HG03354 (cell line): ENCODE results near the gene C10orf67.
"Not testable (repeated sequence)": the region's sequence is repeated elsewhere in the genome, so short reads cannot be mapped to it uniquely, and the experiment has no call there.

Experiments
- ATAC-seq: cut with Tn5 transposase; IDR thresholded peaks from one replicate; pipeline ENCODE4 v1.9.1; 2021; ENCODE audit warnings: mild to moderate bottlenecking; ENCODE audit not compliant: unreplicated experiment, poor library complexity, severe bottlenecking

C10orf67 gene

GRCh38 chr10:23330948-23331347 is 13.6 kb downstream of the C10orf67 start:
- no peak for ATAC-seq

DNA sequence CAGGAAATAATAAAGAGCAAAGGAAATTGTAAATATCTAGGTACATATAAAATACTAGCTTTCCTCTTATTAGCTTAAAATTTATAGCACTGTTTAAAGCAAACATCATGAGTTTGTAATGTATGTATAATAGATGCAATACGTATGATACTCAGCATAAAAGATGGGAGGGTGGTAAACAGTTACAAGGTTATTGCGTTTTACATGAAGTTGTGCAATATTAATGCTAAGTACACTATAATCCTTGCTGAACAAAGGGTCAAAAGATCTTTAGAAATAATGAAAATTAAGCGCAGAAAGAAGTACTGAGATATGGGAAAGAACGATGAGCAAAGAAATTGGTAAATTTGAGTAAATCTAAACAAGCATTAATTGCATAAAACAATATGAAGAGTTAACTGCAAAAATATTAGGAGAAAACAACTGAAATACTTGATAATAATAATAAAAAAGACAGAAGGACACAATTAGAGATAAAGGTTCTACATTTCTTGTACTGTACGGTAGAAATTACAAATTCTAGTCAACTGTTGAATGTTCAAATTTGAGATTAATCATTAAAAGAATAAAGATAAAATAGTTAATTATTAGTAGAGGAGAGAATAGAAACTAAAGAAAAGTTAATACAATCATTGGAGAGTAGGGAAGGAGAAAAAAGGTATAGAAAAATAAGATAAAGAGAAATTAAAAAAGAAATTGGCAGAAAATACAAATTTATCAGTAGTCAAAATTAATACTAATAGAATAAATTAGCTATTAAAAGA is 17.9 kb downstream of the C10orf67 start:
- no peak for ATAC-seq

DNA sequence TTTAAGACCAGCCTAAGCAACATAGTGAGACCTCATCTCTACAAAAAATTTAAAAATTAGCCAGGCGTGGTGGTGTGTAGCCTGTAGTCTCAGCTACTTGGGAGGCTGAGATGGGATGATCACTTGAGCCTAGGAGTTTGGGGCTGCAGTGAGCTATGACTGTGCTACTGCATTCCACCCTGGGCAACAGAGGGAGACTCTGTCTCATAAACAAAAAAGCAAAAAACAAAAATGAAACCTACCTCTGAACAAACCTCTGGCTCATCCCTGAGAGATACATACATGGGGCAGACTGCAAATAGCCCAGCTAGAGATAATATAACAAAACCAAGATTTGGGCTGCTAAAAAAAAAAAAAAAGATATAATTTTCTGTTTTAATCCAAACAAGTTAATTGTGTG is 19.5 kb downstream of the C10orf67 start:
- peak; percentile 97 for ATAC-seq

DNA sequence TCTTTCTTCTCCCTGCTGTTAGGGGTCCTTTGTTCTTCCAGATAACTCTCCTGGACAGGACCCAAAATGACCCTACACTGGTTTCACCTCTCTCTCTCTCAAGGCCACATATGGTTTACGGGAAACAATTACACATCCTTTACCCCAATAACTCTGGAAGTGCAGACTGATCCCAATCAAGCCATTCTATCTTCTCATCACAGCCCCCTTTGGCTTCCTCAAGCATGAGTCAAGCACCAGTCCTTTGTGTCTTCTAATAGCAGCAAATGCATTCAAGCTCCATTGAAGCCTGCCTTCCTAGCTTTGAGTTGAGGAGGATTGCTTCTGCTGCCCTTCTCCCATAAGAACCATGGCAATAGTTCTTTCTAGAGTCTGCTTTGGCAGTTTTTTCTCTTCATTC is 20.2 kb downstream of the C10orf67 start:
- no peak for ATAC-seq

DNA sequence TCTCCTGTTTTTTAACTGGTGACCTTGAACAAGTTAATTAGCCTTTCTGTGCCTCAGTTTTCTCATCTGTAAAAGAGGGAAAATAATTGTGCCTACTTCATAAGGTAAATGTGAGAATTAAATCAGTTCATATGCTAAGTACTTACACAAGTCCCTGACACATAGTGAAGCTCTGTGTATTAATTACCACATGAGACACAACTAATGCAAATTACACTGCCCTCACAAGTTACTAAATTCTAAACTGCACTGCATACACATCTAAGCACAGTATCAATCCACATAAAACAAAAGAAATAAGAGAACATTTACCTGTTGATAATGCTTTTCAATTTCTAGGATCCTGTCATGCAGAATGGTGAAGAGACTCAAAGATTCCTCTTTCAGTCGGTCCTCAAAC is 22.5 kb downstream of the C10orf67 start:
- ATAC-seq: no peak

GRCh38 chr10:23319835-23320234 is 24.8 kb downstream of the C10orf67 start:
- ATAC-seq: no peak

DNA sequence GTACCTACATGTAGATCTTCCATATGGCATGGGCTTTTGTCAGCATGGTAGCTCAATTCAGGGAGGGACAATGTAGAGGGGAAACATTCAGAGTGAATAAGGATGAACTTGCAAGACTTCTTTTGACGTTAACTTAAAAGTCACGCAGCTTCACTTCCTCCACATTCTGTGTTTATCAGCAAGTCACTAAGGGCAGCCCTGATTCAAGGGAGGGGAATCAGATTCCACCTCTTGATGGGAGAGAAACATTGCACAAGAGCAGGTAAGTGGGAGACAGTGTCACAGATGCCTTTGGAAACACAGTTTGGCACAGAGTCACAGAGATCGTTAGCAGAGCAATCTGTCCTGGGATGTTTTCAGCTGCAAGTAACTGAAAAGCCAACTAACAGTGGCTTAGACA is 26.2 kb downstream of the C10orf67 start:
- no peak for ATAC-seq

GRCh38 chr10:23317416-23317815 is 27.2 kb downstream of the C10orf67 start:
- no peak for ATAC-seq

DNA sequence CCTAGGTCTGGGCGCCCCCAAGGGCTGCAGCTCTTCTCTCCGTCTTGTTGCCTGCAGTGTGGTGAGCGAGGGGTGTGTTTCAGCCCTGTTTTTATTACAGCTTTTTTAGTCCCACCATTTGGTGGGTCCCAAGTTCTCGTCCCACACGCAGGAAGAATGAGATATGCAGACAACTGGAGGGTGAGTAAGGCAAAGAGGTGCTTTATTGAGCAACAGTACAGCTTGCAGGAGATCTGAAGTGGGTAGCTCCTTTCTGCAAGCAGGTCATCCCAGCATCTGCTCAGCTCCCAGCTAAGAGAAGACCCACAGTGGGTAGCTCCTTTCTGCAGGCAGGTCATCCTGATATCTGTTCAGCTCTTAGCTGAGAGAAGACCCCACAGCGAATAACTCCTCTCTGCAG is 28.2 kb downstream of the C10orf67 start:
- ATAC-seq: no peak

DNA sequence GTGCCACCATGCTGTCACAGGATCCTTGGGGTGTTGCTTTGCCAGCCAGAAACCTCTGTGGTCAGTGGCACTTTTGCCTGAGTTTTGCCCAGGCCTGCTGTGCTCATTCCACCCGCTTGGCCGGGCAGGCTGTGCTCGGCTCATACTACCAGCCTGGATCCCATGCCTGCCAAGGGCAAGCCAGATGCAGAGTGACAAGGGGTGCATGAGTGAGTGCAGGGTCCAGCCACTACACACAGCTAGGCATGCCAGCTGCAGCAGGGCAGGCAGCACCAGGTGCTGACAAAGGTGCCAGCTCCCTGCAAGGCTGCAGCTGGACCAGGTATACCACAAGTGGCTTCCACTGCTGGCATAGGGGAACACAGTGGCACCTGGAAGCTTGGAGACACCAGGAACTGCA is 28.6 kb downstream of the C10orf67 start:
- ATAC-seq: no peak

- ATAC-seq: peak; percentile 56
Measured at GRCh38 chr10:23314835-23315239, 29.8 kb downstream of the C10orf67 start.

GRCh38 chr10:23311034-23311433 is 33.6 kb downstream of the C10orf67 start:
- no peak for ATAC-seq

DNA sequence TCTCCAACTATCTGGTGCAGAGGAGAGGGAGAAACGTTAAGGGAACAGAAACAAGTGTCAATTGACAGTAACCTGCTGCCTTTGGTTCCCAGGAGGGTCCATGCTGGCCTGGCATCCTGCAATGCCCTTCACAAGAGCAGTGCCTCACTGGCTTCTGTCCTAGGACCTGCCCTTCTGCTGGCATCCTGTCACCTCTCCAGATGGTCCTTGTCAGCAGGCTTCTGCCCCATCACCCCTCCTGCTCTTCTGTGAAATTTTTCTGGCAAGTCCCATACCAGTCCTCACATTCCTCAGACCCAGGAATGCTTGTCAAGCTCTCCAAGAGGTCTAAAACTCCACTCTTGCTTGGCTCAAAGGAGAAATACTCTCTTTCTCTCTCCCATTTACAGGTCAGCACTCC is 34.2 kb downstream of the C10orf67 start:
- no peak for ATAC-seq

DNA sequence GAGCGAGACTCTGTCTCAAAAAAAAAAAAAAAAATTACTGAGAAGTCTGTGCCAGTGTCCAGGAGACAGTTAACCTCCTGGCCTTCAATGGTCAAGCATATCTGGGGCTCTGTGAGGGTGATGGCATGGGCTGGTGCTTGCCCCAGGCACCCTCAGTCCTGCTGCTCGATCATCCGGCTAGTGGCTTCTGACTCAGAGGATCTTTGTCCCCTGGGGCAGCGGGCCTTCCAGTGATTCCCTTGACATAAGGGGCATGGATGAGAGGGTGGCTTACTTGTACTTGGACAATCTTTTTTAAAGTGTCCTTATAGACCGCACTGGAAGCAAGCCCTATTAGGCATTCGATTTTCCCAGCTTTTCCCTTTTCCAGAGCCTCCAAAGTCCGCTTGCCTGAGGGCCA is 44.6 kb downstream of the C10orf67 start:
- not testable (repeated sequence) for ATAC-seq

DNA sequence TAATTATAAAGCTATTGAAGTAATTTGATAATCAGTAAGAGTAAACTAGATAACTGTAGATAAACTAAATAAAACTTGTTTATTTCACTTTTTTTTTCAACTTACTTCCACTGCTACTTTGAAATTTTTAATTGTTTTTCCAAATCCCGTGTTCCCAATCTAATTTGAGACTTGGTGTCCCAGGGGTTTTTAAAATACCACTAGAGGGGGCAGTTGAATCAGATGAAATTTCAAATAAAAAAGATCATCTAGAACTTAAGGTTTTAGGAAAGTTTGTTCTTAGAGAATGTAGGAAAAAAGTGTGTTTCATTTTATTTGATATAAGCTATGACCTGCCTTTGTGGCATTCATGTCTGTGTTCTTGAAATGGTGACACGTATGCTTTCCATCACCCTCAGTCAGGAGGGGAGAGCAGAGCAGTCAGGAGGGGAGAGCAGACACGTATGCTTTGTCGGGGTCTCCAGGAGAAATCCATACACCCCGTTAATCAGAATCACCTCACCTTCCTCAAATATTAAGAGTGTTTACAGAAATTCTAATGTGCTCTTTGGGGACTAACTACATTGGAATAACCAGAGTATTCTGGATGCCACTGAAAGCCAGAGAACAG is 49.9 kb downstream of the C10orf67 start:
- no peak for ATAC-seq

GRCh38 chr10:23293973-23294590 is 50.5 kb downstream of the C10orf67 start:
- ATAC-seq: no peak

DNA sequence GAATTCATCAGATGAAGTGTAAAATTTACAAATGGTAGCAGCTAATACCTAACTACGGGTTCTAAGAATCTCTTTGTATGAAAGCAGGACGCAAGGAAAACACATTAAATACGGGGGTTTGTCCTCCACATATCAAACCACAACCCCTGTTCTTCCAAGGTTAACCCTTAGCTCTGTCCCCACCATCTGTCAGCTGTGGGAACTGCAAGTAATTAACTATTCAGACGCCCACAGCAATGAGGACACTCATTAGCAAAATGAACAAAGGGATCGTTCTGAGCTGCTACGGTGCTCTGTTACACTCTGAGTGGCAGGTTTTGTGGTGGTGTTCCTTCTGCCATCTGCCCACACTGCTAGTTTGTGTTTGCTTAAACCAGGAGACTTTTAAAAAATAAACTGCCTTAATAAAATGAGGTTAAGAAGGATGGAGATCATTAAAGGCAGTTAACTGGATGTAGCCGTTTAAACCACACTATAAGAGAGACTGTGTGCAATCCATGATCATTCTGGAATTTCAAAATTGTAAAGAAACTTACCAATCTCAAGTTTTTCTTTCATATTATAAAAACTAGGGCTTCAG is 51.4 kb downstream of the C10orf67 start:
- ATAC-seq: peak; percentile 97

DNA sequence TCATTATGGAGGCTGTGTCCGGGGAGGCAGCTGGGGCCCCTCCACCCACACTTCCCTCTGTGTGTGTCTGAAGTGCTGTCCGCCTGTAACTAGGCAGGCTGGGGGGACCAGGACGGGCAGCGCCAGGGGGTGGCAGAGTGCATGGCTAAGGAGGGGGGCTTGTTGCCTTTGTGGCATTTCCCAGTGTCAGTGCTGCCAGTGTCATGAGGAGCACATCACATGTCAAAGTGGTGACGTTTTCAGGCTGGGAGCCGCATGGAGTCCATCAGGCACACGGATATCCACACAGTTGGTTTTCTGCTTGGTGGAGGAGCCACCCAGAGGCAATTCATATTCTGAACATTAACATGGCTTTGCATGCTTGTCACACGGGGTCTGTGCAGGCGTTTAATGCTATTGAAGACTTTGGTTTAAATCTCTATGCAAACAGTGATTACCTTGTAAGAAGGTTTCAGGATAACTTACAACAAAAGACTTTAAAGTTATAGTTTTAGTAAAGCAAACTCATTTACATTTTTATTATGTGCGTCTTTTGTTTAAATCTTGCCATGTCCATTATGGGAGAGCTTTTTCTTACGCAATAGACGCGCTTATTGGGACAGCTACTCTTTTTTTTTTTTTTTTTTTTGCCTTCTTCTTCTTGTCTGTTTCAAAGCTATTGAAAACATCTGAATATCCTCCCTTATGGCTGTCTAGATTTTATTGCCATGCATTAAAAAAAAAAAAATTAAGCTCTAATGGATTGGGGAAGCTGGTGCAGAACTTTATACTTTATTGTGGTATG is 52.9 kb downstream of the C10orf67 start:
- ATAC-seq: no peak

DNA sequence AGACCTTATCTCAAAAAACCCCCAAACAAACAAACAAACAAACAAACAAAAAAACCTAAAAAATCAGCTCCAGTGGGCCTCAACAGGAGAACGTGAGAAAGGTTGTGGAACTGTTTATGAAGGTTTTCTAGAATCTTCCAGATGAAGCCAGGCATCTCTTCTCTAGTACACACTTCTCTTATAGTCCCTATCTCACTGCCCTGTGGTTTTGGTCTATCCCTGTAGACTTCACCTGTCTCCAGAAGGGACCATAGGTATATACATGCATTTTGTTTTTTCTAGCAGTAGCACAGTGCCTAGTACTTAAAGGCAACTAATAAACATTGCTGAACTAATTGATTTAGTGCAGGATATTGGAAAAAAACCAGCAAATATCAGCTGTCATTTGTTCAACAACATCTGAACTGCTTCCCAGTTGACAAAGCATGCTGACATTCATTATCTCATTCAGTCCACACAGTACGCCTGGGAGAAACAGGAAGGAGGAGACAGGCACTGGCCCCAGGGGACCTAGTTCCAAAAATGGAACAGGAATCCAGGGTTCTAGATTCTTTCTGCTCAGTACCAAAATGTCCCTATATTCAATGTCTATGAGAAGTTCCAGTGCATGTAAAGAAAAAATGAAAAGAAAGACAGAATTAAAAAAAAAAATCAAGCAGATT is 59.8 kb downstream of the C10orf67 start:
- ATAC-seq: no peak

- ATAC-seq: no peak
Measured at GRCh38 chr10:23284155-23284554, 60.4 kb downstream of the C10orf67 start.
